AG04450 (cell line): ENCODE results near the gene RNF31. TPM values are rescaled to one million over a fixed set of nuclear protein-coding genes. Genes with fewer than 3 reads are reported as not detected.

Experiments
- CTCF ChIA-PET: fragments of 300-600, 350-600 bp; formaldehyde crosslinking; extraction: SDS; loops from one replicate; lab custom pipeline; 2022; ENCODE audit warnings: antibody characterized with exemption, inconsistent platforms; lab: Charles Lee
- POLR2A ChIA-PET: fragments of 350-600 bp; formaldehyde crosslinking; extraction: SDS; loops from one replicate; lab custom pipeline; 2021; ENCODE audit warnings: antibody characterized with exemption, inconsistent platforms; lab: Yijun Ruan, JAX
- DNase-seq: peaks from one replicate; pipeline ENCODE4 v3.0.0-alpha.2; 2011; ENCODE audit warnings: low read depth, low spot score
- H3K27ac ChIP-seq: one replicate; pipeline ENCODE4 v1.5.1; 2012; ENCODE audit warnings: low read depth, low read length, control low read depth
- H3K27me3 ChIP-seq: one replicate; pipeline ENCODE4 v1.6.0; 2012; ENCODE audit warnings: low read length; ENCODE audit not compliant: control insufficient read depth, insufficient read depth
- H3K4me3 ChIP-seq: 2 replicates; pipeline ENCODE4 v1.5.1; 2011; ENCODE audit warnings: mild to moderate bottlenecking, low read depth, low read length, control low read depth
- H3K9me3 ChIP-seq: 2 replicates; pipeline ENCODE4 v1.5.1; 2012; ENCODE audit warnings: low read length; ENCODE audit not compliant: control insufficient read depth, insufficient read depth
- polyA plus RNA-seq: library from polyadenylated mRNA; depleted of rRNA; stranded (reverse); fragments of >200 nt; gene quantifications from 2 replicates; pipeline ENCODE4 v1.2.3, GENCODE V29; 2011
- TF ChIP-seq, protein P1 (sequence below): IDR thresholded peaks from 2 replicates; pipeline ENCODE4 v1.5.1; 2011; ENCODE audit warnings: low read depth, low read length, control low read depth, inconsistent platforms

The RNF31 gene
- polyA plus RNA-seq, 1 experiment, result 7.4 TPM

- no peak for DNase-seq
- Histone ChIP-seq H3K27me3 (no peaks in the 10 kb centered on the region), H3K9me3 (peaks cover 3% of the 10 kb centered on the region; the same call in 1 of the 2 replicates), H3K4me3 (no peak overlapping the region), H3K27ac (no peak overlapping the region)
- TF ChIP-seq, protein P1, sequence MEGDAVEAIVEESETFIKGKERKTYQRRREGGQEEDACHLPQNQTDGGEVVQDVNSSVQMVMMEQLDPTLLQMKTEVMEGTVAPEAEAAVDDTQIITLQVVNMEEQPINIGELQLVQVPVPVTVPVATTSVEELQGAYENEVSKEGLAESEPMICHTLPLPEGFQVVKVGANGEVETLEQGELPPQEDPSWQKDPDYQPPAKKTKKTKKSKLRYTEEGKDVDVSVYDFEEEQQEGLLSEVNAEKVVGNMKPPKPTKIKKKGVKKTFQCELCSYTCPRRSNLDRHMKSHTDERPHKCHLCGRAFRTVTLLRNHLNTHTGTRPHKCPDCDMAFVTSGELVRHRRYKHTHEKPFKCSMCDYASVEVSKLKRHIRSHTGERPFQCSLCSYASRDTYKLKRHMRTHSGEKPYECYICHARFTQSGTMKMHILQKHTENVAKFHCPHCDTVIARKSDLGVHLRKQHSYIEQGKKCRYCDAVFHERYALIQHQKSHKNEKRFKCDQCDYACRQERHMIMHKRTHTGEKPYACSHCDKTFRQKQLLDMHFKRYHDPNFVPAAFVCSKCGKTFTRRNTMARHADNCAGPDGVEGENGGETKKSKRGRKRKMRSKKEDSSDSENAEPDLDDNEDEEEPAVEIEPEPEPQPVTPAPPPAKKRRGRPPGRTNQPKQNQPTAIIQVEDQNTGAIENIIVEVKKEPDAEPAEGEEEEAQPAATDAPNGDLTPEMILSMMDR, result no peak
- POLR2A ChIA-PET, result no interaction called here
- CTCF ChIA-PET, result interaction anchor here (4.7 kb wide), 1 partner anchor 16 kb away, joined by 54 read pairs; the partner anchor contains the start of gene IRF9
These were observed 2.8 kb upstream of the RNF31 start for GRCh38 chr14:24144451-24144850.

- TF ChIP-seq, protein P1, result no peak
- DNase-seq, result no peak
- H3K27me3 ChIP-seq, result no peaks in the 10 kb centered on the region
- ChIA-PET CTCF (interaction anchor here (0.9 to 4.7 kb wide), 5 partner anchors 8 to 1076 kb away, joined by 3 to 54 read pairs (median 3); partner anchors contain the start of genes IRF9 and TINF2), POLR2A (no interaction called here)
- H3K27ac ChIP-seq, result no peak overlapping the region
- H3K9me3 ChIP-seq, result peaks cover 3% of the 10 kb centered on the region; the same call in 1 of the 2 replicates
- H3K4me3 ChIP-seq, result peak overlapping the region; percentile 72
These were observed 2.1 kb upstream of the RNF31 start for GRCh38 chr14:24145219-24145618.

- CTCF ChIA-PET, result interaction anchor here (0.6 to 4.7 kb wide), 8 partner anchors 9 to 1842 kb away, joined by 3 to 54 read pairs (median 4); partner anchors contain the start of genes CIDEB, IRF9 and TINF2
- Histone ChIP-seq H3K9me3 (peaks cover 3% of the 10 kb centered on the region; the same call in 1 of the 2 replicates), H3K27ac (peak overlapping the region; percentile 90), H3K27me3 (no peaks in the 10 kb centered on the region), H3K4me3 (peak overlapping the region; percentile 72)
- TF ChIP-seq, protein P1, result no peak
- DNase-seq, result peak; percentile 20
- POLR2A ChIA-PET, result interaction anchor here (0.6 to 2.1 kb wide), 4 partner anchors 13 to 97 kb away, joined by 3 to 17 read pairs (median 6); partner anchors contain the start of genes DCAF11, NRL and TINF2
These were observed 1.4 kb upstream of the RNF31 start for GRCh38 chr14:24145690-24146452.

DNA sequence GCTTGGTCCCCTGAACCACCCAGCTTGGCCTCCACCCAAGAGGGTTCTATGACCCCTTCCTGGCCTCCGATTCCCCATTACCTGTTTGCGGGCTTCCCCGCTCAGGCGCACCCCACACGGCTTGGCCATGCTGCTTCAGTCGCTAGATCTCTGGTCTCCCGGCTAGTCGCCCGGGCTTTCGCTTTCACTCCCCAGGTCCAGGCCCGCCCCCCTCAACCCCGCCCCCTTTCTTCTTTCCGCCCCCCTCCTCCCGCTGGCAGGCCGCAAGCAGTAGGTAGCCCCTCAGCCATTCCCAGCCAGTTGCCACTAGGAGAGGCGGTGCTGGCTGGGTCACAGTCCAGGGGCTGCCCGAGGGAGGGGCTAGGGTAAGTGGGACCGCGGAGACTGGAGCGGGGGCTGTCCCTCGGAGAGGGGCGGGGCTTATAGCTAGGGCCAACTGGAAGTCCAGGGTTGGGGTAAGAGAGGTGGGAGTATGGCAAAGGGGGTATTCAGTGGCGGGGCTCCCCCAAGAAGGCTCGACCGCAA lies 783 bp upstream of the RNF31 start, which contains the start of gene PSME2:
Gene PSME2, minus strand, starts transcription at position 158 of the 525 bp plus-strand sequence. Its CDS starts 29 bp downstream, at position 129.
- POLR2A ChIA-PET, result interaction anchor here (0.6 to 2.1 kb wide), 10 partner anchors 9 to 101 kb away, joined by 3 to 17 read pairs (median 4); partner anchors contain the start of genes CHMP4A, DCAF11, IRF9 and NRL
- Histone ChIP-seq H3K4me3 (peak within 1 kb of the TSS; percentile 72), H3K27ac (peak within 1 kb of the TSS; percentile 90), H3K9me3 (peaks cover 3% of the 10 kb centered on the region; the same call in 1 of the 2 replicates), H3K27me3 (no peaks in the 10 kb centered on the region)
- CTCF ChIA-PET, result interaction anchor here (0.6 to 4.7 kb wide), 7 partner anchors 9 to 1843 kb away, joined by 3 to 54 read pairs (median 4); partner anchors contain the start of genes CIDEB and IRF9
- TF ChIP-seq, protein P1, result no peak
- peak; percentile 95 for DNase-seq
